Fibroblast of skin of left quadriceps (primary cell): ENCODE data around the gene ADRM1.
A peak's percentile ranks its signal among the peaks of the same experiment; 100 is the strongest.

Source experiments
- DNase-seq, 2 experiments: peaks; one replicate each; pipeline ENCODE4 v3.0.0-alpha.2; 2013; ENCODE audit warnings: low read depth in 2 of 2

Gene ADRM1

GRCh38 chr20:62302341-62303061, at the start of gene ADRM1:
TSS of gene ADRM1 (plus strand) at chr20:62302997. CDS start at chr20:62303569, 572 bp downstream.
- DNase-seq = peak; percentile 92

GRCh38 chr20:62253398-62253797, 49.4 kb upstream of the ADRM1 start:
- no peak for DNase-seq

GRCh38 chr20:62254021-62254724, 48.6 kb upstream of the ADRM1 start:
- no peak for DNase-seq

- no peak for DNase-seq
These were observed 46.8 kb upstream of the ADRM1 start for GRCh38 chr20:62255976-62256375.

GRCh38 chr20:62258499-62259293, 44.1 kb upstream of the ADRM1 start:
- peak; percentile 30 to 32 for DNase-seq

GRCh38 chr20:62259294-62259565, 43.6 kb upstream of the ADRM1 start:
- DNase-seq = no peak

GRCh38 chr20:62262064-62262463, 40.7 kb upstream of the ADRM1 start:
- DNase-seq = no peak

GRCh38 chr20:62263396-62263795, 39.4 kb upstream of the ADRM1 start:
- DNase-seq = no peak

GRCh38 chr20:62265365-62265764, 37.4 kb upstream of the ADRM1 start:
- no peak for DNase-seq

- DNase-seq = no peak
These were observed 36.5 kb upstream of the ADRM1 start for GRCh38 chr20:62266340-62266739.

- DNase-seq = no peak
These were observed 35.9 kb upstream of the ADRM1 start for GRCh38 chr20:62266851-62267250.

- DNase-seq = no peak
These were observed 35.3 kb upstream of the ADRM1 start for GRCh38 chr20:62267543-62267942.

GRCh38 chr20:62268228-62268900, 34.4 kb upstream of the ADRM1 start:
- DNase-seq = no peak

GRCh38 chr20:62269378-62269777, 33.4 kb upstream of the ADRM1 start:
- no peak for DNase-seq

GRCh38 chr20:62269871-62270270, 32.9 kb upstream of the ADRM1 start:
- no peak for DNase-seq

- DNase-seq = no peak
These were observed 30.6 kb upstream of the ADRM1 start for GRCh38 chr20:62272200-62272599.

GRCh38 chr20:62273416-62273815, 29.4 kb upstream of the ADRM1 start:
- no peak for DNase-seq

GRCh38 chr20:62274332-62274950, 28.4 kb upstream of the ADRM1 start:
- no peak for DNase-seq

GRCh38 chr20:62275219-62275618, 27.6 kb upstream of the ADRM1 start:
- DNase-seq = no peak

- DNase-seq = no peak
These were observed 26.4 kb upstream of the ADRM1 start for GRCh38 chr20:62276439-62276838.

GRCh38 chr20:62277253-62277652, 25.5 kb upstream of the ADRM1 start:
- no peak for DNase-seq

- DNase-seq = no peak
These were observed 22.5 kb upstream of the ADRM1 start for GRCh38 chr20:62280303-62280702.
